Measurements from ENCODE around the gene MCEMP1.
A peak's percentile ranks its signal among the peaks of the same experiment; 100 is the strongest.

DNA sequence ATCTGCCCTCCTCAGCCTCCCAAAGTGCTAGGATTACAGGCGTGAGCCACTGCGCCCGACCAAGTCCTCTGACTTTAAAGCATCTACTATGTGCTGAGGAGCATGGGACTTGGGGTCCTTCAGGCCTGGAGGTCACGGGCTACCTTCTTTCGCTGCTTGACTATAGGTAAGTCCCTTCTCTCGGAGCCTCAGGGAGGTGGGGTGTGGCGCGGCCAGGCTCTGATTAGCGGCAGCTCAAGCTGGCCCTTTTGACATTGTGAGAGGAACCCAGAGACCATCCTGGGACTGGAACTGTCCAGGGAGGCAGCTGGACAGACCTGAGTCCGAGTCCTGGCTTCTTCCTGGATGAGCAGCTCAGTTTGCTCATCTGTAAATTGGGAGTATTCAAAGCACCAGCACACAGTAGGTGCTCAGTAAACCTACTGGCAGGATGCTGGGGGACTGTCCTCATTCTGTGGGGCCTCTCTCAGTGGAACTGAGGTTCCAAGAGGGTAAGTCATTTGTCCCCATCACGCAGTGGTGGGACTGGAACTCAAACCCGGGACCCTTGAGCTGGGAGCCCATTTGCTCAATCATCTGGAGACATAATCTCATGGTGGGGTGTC, 24.3 kb downstream of the MCEMP1 start:
- TF ChIP-seq POLR2A (IDR thresholded peaks at IDR 0.05; ENCODE audit: low read depth, low read length) = no peak
- no peak for TF ChIP-seq TAF1 (IDR thresholded peaks at IDR 0.05; ENCODE audit: low read depth, low read length)
- TF ChIP-seq POLR2AphosphoS5 (IDR thresholded peaks at IDR 0.05; ENCODE audit: low read depth, low read length) = 0 out of 2 replicates have a peak, but pooled peaks have one; percentile 9
- no peak for TF ChIP-seq SPI1 (IDR thresholded peaks at IDR 0.05; ENCODE audit: low read depth, low read length)
- TF ChIP-seq PAX5 (IDR thresholded peaks at IDR 0.05; ENCODE audit: insufficient read depth, low read length, severe bottlenecking) = no peak
- no peak for TF ChIP-seq POU2F2 (IDR thresholded peaks at IDR 0.05; ENCODE audit: low read depth, low read length)
